BE2C (cell line): ENCODE data around the gene KRTAP23-1.
A peak's percentile ranks its signal among the peaks of the same experiment; 100 is the strongest.

Experiments used
- DNase-seq: peaks from one replicate; pipeline ENCODE4 v3.0.0-alpha.2; 2020
- H3K27me3 ChIP-seq: fragments of 250-450 bp; sonication (Bioruptor Pico); 2 replicates; pipeline ENCODE4 v1.5.1; 2020; ENCODE audit warnings: mild to moderate bottlenecking
- H3K36me3 ChIP-seq: fragments of 250-450 bp; sonication (Bioruptor Pico); 2 replicates; pipeline ENCODE4 v1.5.1; 2020; ENCODE audit warnings: mild to moderate bottlenecking
- H3K4me1 ChIP-seq: fragments of 250-450 bp; sonication (Bioruptor Pico); 2 replicates; pipeline ENCODE4 v1.5.1; 2020
- H3K4me3 ChIP-seq: 2 replicates; pipeline ENCODE4 v1.5.1; 2011; ENCODE audit warnings: low read depth, low read length
- H3K9me3 ChIP-seq: fragments of 250-450 bp; sonication (Bioruptor Pico); 2 replicates; pipeline ENCODE4 v1.5.1; 2020
- CTCF ChIP-seq: IDR thresholded peaks from 2 replicates; pipeline ENCODE4 v1.5.1; 2012; ENCODE audit warnings: mild to moderate bottlenecking, low read depth, low read length

Gene KRTAP23-1

GRCh38 chr21:30354308-30355005, 6.1 kb upstream of the KRTAP23-1 start:
- H3K4me1 ChIP-seq, result no peaks in the 10 kb centered on the region
- H3K36me3 ChIP-seq, result no peaks in the 10 kb centered on the region
- TF ChIP-seq CTCF, result no peak
- H3K9me3 ChIP-seq, result no peaks in the 10 kb centered on the region
- H3K4me3 ChIP-seq, result no peak overlapping the region
- H3K27me3 ChIP-seq, result no peaks in the 10 kb centered on the region
- DNase-seq, result no peak

- Histone ChIP-seq H3K9me3 (no peaks in the 10 kb centered on the region), H3K4me3 (no peak overlapping the region), H3K27me3 (no peaks in the 10 kb centered on the region), H3K36me3 (no peaks in the 10 kb centered on the region), H3K4me1 (no peaks in the 10 kb centered on the region)
- no peak for TF ChIP-seq CTCF
- no peak for DNase-seq
These were observed 3.1 kb upstream of the KRTAP23-1 start for GRCh38 chr21:30351534-30351933.

GRCh38 chr21:30349572-30349971, 1.2 kb upstream of the KRTAP23-1 start:
- no peaks in the 10 kb centered on the region for H3K9me3 ChIP-seq
- TF ChIP-seq CTCF, result no peak
- no peak overlapping the region for H3K4me3 ChIP-seq
- no peaks in the 10 kb centered on the region for H3K36me3 ChIP-seq
- DNase-seq, result no peak
- H3K27me3 ChIP-seq, result no peaks in the 10 kb centered on the region
- no peaks in the 10 kb centered on the region for H3K4me1 ChIP-seq

GRCh38 chr21:30345014-30345413, 3.4 kb downstream of the KRTAP23-1 start:
- no peak for TF ChIP-seq CTCF
- Histone ChIP-seq H3K27me3 (no peaks in the 10 kb centered on the region), H3K4me1 (no peaks in the 10 kb centered on the region), H3K4me3 (no peak overlapping the region), H3K9me3 (no peaks in the 10 kb centered on the region), H3K36me3 (no peaks in the 10 kb centered on the region)
- DNase-seq, result no peak

- no peak overlapping the region for H3K4me3 ChIP-seq
- H3K36me3 ChIP-seq, result no peaks in the 10 kb centered on the region
- H3K4me1 ChIP-seq, result no peaks in the 10 kb centered on the region
- no peaks in the 10 kb centered on the region for H3K9me3 ChIP-seq
- peak; percentile 80 for TF ChIP-seq CTCF
- no peaks in the 10 kb centered on the region for H3K27me3 ChIP-seq
- DNase-seq, result peak; percentile 37
These were observed 7.5 kb downstream of the KRTAP23-1 start for GRCh38 chr21:30340714-30341573.

GRCh38 chr21:30338717-30339116, 9.7 kb downstream of the KRTAP23-1 start:
- no peak for DNase-seq
- no peaks in the 10 kb centered on the region for H3K4me1 ChIP-seq
- H3K4me3 ChIP-seq, result no peak overlapping the region
- H3K27me3 ChIP-seq, result no peaks in the 10 kb centered on the region
- H3K36me3 ChIP-seq, result no peaks in the 10 kb centered on the region
- TF ChIP-seq CTCF, result no peak
- H3K9me3 ChIP-seq, result no peaks in the 10 kb centered on the region
